CD4-positive, alpha-beta T cell treated with Interleukin-4 for 4 hours (primary cell): ENCODE data around the gene CARD10.
"Not testable (repeated sequence)": the region's sequence is repeated elsewhere in the genome, so short reads cannot be mapped to it uniquely, and the experiment has no call there.

Source experiments
- DNase-seq: peaks from one replicate; pipeline ENCODE4 v3.0.0-alpha.2; 2020

CARD10 gene

DNA sequence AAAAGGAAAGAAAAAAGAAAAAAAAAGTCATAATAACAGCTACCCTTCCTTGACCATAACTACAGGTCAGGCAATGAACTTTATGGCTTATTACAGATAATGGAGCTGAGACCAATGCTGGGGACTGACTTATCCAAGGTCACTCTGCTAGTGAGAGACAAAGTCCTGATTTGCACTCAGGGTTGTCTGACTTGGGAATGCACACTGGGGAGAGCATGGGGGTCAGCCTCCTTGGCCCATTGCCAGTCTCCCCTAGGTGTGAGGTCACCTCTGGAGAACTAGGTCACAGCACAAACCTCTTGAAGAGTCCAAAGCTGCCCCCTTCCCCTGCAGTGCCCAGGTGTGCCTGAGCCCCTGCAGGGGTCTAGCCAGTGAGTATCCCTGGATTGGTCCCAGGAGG lies 35.8 kb upstream of the CARD10 start:
- no peak for DNase-seq

DNA sequence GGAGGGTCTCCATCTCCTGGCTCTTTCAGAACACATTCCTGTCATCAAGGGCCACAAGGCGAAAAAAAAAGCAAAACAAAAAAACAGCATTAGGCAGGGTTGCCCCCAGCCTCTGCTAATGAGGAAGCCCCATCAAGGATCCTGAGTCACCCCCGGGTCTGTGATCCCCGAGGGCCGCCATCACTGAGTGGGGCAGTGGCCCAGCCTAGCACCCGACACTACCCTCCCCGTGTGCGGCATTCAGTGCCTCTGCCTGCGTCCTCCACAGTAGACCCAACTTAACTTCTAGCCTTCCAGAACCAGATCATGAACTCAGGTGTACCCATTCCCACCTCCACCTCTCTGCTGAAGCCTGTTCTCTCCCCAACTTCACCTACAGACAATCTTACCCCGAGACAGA lies 34.5 kb upstream of the CARD10 start:
- DNase-seq: no peak

DNA sequence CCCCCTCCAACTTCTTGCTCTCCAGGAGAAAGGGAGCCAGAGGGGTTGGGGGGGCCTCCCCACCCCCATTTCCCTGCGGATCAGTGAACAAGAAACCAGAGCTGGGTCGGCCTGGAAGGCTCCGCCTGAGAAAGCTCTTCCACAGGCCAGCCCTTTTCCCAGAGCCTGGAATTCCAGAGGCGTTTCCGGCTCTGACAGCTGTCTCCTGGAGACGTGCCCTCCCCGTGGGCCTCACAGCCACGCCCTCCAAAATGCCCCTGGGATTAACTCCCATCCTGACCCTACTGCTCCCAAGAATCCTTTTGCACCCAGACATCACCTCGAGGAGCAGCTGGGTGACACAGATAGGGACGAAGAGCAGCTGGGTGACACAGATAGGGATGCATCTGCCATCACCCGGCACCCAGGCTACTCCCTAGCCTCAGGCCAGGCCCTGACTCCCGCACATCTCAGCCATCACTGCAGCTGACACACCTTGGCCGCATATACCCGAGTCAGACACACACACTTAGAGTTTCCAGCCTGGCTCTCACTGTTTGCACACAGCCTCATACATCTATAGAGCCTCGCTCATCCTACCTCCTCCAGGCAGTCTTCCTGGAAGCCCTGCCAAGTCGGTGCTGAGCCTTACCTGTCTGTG lies 33.4 kb upstream of the CARD10 start:
- no peak for DNase-seq

DNA sequence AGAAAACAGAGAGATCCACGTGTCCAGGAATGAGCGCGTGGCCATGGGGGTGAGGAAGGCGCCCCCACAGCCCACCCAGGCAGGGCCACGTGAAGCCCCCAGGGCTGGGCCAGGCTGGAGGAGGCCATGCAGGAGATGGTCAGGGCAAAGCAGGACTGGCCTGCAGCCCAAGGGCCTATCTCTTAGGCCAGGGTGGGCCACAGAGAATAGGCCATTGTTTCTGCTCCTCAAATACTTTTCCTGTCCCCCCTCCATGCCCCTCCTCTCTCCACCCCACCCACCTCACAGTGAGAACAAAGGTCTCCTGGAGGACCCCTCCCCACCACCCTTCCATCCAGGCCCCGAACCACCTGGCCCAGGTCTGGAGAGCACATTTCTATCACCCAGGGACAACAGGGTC lies 32.8 kb upstream of the CARD10 start:
- no peak for DNase-seq

DNA sequence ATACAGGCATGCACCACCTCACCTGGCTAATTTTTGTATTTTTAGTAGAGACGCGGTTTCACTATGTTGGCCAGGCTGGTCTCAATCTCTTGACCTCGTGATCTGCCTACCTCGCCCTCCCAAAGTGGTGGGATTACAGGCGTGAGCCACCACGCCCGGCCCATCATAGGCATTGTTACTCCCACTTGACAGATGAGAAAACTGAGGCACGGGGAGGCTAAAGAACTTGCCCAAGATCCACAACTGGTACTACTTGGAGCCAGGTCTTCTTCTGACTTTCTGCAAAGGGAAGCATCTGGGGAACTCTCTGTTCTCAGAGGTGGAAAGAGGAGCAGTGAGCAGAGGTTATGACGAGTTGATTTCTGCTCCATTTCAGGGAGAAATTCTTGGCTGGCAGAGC lies 31.7 kb upstream of the CARD10 start:
- DNase-seq: not testable (repeated sequence)

DNA sequence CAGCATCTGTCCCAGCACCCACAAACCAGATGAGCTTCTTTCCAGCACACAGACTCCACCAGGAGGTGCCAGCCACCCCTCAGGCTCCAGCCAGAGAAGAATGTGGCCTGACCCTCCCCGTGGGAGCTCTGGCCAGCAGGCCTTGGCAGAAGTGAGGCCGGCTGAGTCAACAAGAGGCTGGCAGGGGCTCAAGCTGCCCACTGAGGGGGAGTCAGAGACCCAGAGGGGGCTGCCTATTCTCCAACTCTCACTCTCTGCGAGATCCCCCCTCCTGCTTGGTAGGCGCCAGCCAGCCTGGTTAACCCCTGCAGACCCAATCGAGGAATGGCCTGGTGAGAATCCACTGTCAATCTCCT lies 30.5 kb upstream of the CARD10 start:
- no peak for DNase-seq

DNA sequence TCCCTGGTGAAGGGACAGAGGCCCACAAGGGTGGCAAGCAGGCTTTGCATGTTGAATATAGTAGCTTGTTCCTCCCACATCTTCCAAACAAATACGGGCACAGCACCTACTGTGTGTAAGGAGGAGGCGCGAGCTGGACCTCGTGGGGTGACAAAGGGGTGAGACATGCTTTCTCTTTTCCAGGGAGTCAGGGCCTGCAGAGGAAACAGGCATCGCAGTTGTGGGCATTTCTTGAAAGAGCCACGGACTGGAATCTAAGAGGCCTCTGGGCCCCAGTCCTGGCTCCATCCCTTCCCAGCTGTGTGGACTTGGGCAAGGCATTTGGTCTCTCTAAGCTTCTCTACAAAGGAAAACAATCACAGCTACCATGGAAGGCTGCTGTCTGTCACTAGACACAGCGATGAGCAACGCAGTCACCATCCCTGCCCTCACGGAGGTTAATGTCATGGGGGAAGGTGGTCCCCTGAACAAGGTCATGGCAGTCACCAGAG lies 28.1 kb upstream of the CARD10 start:
- no peak for DNase-seq

DNA sequence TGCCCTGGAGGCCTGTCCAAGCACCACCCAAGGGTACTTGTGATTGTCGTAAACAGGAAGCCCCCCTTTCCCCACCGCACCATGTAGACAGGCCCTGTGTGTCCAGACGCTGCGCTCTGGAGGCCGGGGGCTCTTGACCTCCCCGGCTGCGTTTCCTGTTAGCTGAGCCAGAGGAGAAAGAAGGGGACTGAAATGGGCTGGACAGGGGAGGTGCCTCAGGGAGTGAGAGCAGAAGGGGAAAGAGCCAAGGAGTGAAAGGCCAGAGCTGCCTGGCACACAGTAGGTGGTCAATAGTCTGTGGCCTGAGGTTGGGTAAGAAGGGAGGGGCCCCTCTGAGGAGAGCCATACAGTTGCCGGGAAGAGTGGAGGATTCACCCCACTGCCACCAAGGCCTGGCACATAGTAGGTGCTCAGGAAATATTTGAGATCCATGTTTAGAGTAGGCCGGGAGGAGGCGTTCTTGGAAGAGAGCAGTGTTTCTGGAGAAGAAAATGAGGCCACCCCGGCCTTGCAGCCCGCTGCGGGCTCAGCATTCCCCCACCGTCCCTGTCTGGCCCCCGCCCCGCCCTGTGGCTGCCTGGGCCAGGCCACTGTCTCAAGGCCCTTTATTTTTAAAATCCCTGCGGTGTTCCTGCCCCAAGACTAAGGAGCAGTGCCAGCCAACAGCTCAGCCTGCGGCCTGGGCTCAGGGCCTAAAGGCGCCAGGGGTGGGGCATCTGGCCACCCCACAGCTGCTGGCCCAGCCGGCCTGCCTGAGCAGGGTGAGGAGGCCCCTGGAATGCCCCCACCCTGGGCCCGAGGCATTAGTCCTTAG lies 27.4 kb upstream of the CARD10 start:
- no peak for DNase-seq

DNA sequence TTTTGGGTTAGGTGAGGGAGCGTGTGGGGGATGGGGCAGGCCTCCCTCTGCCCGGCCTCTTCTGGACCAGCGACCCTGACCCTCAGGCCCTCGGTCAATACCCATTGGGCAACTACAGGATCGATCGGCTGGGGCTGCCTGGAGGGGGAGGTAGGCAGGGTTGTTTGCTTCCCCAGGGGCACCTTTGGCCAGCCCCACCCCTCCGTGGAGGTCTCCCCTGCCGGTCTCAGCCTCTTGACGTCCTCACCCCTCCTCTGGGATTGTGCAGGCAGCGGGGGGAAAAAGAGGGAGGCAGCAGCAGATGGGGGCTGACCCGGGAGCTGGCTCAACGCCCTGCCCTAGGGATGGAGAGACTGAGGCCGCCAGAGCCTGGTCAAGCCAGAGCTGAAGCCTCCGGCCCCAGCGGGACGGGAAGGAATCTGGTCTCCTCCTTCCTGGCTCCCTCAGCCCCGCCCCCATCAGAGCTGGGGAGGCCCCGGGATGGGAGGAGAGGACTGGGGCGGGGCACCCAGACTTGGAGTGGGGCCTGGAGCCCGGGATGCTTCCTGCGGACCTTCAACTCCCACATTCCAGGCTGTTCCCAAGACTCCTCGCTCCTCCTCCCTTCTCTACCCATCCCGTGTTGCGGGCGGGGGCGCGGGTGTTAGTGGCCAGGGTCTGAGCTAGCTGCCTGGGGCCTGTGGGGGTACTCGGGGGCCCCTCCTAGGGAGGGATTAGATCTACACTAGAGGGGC lies 26.7 kb upstream of the CARD10 start:
- DNase-seq: no peak

DNA sequence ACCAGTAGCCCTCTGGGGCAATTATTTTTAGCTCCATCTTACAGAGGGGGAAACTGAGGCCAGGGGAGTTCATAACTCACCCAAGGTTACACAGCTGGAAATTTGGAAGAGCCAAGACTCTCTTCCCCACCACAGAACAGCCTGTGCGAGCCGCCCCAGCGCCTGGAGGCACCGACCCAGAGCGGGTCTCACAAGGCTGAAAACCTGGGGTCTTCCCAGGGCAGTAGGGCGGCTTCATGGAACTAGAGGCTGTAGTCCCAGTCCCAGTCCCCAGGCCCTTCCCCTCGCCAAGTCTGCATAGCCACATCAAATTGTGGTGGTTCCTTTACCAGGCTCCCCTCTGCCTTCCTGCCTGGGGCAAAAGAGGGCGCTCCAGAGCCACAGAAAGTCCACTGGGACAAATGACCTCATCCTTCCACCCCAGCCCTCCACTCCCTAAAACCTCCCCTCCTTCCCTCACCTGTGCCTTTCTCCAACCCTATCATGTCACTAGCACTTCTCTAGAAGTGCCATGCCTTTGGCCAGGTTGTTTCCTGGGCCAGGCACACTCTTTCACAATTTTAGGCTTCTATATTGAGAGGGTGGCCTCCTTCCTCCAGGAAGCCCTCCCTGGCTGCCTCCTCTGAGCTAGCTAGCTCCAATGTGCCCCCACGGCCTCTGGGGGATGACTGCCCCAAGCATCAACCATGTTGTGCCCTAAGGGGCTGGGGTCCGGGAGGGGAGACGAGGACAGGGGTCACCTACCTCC lies 25.9 kb upstream of the CARD10 start:
- peak; percentile 49 for DNase-seq

DNA sequence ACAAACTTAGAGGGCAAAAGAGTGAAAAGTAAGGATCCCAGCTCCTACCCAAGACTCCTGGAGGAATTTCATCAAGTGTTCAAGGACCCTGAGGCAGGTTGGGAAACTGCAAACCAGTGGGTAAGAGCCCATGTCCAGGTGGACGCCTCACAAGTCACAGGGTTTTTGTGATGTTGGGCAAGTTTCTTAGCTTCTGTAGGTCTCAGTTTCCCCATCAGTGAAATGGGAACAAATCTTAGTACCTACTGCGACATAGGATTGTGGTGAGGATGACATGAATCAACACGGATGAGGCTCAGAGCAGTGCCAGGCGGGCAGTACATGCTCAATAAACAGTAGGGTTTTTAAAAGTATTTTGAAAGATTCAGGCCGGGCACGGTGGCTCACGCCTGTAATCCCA lies 23.7 kb upstream of the CARD10 start:
- no peak for DNase-seq

DNA sequence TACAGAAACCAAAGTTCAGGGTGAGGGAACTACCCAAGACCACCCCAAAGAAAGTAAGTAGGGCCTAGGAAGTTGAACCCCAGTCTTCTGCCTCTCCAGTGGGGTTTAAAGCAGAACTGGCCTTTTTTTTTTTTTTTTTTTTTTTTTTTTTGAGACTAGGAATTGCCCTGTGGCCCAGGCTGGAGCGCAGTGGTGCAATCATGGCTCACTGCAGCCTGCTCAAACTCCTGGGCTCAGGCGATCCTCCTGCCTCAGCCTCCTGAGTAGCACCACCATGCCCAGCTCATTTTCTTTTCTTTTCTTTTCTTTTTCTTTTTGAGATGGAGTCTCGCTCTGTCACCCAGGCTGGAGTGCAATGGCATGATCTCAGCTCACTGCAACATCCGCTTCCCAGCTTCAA lies 23.2 kb upstream of the CARD10 start:
- not testable (repeated sequence) for DNase-seq

DNA sequence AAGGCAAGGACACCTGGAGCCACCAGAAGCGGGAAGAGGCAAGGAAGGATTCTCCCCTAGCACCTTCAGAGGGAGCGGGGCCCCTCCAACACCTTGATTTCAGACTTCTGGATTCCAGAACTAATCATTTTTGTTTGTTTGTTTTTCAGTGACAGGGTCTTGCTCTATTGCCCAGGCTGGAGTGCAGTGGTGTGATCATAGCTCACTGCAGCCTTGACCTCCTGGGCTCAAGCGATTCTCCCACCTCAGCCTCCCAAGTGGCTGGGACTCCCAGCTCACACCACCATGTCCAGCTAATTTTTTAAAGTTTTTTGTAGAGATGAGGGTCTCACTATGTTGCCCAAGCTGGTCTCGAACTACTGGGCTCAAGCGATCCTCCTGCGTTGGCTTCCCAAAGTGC lies 20.6 kb upstream of the CARD10 start:
- not testable (repeated sequence) for DNase-seq

DNA sequence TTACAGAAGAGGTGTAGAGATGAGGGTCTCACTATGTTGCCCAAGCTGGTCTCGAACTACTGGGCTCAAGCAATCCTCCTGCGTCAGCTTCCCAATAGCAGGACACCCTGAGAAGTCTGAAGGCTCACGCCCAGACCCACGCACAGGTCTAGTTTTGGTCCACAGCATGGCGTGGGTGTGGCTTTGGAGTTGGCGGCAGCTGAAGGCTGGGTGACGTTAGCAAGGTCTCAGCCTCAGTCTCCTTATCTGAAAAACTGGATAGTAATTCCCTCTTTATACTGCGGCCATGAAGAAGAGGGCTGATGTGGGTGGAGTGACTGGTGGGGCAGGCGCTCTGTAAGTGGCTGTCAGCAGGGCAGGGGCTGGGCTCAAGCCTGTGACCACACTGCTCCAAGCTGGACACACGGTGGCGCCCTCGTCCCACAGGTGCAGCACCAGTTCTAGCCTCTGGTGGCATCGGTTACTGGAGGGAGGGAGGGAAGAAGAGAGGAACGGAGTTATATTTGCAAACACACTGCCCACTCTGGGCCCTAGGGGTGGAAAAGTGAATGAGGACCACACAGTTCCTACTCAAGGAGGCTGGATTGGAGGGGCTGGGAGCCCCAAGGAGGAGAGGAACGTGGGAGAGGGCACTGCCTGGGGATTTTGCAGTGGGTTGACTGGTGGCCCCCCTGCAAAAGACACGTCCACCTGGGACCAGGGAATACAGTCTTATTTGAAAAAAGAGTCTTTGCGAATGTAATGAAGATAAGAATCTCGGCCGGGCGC lies 19.6 kb upstream of the CARD10 start:
- DNase-seq: peak; percentile 87

DNA sequence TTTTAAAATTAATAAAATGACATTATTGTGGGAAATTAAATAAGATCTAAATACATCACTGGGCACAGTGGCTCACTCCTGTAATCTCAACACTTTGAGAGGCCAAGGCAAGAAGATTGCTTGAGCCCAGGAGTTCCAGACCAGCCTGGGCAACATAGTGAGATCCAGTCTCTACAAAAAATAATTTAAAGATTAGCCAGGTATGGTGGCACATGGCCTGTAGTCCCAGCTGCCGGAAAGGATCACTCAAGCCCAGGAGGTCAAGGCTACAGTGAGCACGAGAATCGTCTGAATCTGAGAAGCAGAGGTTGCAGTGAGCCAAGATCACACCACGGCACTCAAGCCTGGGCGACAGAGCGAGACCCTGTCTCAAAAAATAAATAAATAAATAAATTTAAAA lies 15.9 kb upstream of the CARD10 start:
- no peak for DNase-seq

DNA sequence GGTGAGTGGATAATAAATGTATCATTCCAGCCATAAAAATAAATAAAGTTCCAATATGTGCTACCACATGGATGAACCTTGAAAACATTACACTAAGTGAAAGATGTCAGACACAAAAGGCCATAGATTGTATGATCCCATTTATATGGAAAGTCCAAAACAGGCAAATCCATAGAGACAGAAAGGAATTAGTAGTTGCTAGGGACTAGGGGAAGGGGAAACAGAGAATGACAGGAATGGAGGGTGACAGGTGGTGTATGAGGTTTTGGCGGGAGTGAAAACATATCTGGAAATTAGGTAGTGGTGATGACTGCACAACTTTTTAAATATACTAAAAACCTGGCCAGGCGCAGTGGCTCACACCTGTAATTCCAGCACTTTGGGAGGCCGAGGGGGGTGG lies 15.2 kb upstream of the CARD10 start:
- no peak for DNase-seq

DNA sequence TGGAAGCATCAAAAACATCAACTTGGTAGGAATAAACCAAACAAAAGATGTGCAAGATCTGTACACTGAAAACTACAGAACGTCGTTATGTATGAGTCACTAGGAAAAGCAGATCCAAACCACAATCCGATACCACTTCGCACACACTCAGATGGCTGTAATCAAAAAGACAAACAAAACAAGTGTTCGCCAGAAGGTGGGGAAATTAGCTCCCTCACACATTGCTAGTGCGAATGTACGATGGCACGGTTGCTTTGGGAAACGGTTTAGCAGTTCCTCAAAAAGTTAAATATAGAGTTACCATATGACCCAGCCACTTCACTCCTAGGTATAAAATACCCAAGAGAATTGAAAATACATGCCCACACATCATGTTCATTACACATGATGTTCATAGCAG lies 14.8 kb upstream of the CARD10 start:
- peak; percentile 30 for DNase-seq

DNA sequence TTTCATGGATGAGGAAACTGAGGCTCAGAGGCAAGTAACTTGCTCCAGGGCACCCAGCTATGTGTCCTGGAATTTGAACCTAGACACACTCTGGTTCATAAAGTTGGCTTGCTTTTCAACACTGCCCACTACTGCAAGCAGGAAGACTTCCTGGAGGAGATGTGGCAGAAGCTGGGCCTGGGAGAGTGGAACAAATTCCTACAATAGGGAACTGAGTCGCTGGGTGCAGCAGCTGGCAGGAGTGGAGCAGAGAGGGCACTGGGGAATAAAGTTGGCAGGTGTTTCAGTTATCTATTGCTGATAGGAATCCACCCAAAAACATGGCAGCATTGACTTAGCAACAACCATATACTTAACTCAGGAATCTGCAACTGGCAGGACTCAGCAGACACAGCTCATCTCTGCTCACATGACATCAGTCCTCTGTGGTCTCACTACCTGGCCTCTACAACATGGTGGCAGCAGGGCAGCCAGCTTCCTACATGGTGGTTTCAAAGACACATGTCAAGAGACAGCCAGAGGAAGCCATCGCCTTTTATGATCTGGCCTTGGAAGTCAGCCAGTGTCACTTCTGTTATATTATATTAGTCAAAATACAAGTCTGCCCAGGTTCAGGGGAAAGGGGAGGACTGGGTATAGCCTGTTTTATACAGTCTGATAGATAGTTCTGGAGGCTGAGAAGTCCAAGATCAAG lies 10.6 kb upstream of the CARD10 start:
- no peak for DNase-seq

DNA sequence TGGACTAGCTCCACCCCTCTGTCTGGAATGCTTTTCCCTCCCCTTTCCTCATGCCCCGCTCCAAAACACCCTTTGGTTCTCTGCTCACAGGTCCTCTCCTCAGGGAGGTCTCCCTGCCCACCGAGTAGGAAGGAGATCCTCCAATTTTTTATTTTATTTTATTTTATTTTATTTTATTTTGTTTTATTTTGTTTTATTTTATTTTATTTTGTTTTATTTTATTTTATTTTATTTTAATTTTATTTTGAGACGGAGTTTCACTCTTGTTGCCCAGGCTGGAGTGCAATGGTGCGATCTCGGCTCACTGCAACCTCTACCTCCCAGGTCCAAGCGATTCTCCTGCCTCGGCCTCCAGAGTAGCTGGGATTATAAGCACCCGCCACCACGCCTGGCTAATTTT lies 8.7 kb upstream of the CARD10 start:
- DNase-seq: not testable (repeated sequence)

DNA sequence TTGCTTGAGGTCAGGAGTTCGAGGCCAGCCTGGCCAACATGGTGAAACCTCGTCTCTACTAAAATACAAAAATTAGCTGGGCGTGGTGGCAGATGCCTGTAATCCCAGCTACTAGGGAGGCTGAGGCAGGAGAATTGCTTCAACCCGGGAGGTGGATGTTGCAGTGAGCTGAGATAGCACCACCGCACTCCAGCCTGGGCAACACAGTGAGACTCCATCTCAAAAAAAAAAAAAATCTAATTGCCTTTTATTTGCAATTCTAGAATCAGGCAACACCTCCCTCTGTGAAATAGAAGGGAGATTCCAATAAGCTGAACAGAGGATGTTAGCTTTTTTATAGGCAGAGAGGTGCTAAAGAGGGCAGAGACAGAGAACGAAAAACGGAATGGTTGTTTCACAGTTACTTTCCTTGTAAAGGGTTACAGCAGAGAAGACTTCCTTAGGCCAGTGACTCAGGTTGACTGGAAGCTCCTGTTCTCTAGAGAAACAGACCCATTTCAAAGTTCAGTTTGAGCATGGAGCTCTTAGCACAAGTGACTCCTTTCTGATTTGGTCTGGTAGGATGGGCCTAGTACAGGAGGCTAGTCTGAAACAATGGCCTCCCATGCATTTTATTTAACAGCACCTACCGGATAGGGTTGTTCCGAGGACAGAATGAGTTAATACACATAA lies 8.0 kb upstream of the CARD10 start:
- DNase-seq: not testable (repeated sequence)

DNA sequence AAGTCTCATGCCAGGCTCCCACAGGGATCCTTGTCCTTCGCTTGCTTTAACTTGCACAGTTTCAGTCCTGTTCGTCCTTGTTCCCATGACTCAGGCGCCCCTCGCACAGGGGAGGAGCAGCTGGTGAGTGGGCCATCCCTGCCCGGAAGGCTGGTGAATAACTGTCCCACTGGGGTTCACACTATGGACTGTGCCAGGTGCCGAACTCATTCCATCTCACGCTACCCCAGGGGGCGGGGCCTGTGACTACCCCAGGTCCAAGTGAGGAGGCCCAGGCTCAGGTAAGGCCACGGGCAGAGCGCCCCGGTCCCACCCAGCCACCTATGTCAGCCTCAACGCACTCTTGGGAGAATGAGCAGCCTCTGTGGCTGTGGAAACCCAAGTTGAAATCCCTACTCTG lies 7.2 kb upstream of the CARD10 start:
- no peak for DNase-seq
